ENCODE data around the gene KHDC4.

The KHDC4 gene

DNA sequence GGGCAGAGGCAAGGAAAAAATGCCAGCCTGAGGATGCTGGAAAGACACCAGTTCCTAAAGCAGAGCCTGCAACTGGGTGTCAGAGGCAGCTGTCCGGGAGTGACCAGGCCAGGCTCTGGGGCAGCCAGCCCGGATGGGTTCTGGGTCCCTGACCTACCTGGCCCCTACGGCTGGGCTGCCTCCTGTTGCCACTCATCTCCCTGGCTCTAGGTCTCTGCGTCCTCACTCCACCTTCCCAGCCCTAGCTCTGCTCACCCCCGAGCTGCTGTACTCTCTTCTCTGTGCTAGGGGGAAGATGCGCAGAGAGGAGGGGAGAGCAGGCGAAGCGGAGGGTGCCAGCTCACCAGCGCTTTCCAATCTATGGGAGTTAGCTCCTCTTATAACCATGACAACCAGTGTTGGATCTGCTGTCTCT is 35.2 kb upstream of the KHDC4 start:
- no peak for DNase-seq (ENCODE audit: low spot score)

DNA sequence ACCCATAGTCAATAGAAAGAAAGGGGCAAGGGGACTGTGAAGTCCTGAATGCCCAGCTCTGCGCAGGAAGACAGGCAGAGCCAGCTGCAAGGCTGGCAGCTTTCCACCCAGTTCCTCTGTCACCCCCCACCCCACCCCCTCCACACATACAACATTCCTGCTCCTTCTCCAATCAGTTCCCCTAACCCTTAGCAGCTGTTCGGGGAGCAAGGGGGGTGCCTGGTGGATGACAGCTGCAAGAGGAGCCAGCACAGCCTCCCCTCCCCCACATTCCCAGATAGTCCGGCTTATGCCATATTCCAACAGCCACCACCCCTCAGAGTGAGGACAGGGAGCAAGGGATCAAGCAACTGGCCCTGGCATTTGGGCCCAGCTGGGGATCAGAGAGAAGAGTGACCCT is 34.5 kb upstream of the KHDC4 start:
- DNase-seq (ENCODE audit: low spot score) = peak; percentile 93

DNA sequence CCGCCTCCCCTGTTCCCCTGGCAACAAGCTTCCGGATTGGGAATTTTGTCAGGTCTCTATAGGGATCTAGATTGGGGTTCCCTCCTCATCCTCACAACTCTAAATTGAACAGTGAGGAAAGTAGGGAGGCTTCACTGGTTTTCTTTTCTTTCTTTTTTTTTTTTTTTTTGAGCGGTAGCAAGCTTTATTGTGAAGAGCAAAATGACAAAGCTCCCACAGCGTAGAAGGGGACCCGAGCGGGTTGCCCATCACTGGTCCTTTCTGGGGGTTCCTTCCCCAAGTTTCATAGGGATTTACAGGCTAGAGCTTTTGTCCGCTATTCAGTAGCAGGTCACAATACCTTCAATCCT is 33.8 kb upstream of the KHDC4 start:
- DNase-seq (ENCODE audit: low spot score) = no peak

DNA sequence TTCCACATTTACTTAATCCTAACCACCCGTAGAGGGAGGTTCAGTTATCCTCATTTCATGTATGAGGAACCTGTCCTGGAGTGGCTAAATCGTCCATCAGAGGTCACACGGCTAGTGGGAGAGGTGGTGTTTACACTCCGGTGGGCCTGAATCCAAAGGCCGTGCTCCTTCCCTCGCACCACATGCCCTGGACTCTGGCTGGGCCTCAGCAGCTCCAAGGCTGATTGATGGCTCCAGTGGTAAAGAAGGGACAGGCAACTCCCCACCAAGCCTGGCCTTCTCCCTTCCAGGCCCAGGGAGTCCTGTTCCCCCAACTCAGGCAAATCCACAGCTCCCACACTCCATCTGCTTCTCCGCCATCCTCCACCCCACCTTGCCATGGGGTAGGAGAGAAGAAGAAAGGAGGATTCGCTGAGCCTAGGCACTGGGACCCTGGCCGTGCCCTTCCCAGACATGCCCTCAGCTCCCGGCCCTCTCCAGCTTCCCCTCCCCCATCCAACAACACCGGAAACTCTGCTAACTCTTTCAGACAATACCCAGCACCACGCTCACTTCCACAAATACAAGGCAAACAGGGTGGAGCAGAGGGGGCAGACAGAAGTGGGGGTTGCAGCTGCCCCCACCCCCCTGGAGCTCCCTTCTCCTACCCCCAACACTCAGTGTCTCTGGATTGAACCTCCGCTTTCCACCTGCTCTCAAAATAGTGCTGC is 33.3 kb upstream of the KHDC4 start:
- DNase-seq (ENCODE audit: low spot score) = no peak

DNA sequence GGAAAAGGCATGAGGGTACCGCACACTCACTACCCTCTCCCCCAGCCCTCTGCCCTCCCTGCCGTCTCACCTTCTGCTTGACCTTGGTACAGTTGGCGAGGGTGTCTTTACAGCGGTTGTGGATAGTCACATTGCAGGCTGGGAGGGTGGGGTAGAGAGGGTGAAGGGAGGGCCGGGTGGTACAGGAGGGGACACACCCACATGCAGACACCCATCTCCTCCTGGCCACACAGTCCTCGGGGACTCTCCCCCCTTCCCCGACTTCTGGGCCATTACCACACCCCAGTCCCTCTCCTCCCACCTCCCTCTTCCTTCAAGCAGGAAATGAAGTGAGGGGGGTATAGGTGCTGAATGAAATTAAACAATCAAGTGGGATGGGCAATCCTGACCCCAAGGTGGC is 32.5 kb upstream of the KHDC4 start:
- DNase-seq (ENCODE audit: low spot score) = no peak

DNA sequence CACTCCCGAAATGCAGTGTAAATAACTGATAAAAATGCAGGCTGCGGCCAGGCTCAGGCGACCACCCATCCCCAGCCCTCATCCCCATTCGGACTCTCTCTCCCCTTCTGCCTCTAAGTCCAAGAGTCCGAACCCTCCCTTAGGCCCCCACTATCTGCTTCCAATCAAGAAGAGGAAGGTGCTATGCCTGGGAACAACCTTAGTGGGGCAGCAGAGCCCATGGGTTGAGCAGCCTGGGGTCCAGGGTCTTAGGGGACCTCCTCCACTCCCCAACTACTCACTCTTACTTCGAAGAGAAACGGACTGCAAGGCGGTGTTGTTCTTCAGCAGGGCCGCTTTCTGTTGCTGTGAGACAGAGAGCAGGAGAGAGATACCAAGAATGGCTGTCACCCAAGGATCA is 31.9 kb upstream of the KHDC4 start:
- no peak for DNase-seq (ENCODE audit: low spot score)

DNA sequence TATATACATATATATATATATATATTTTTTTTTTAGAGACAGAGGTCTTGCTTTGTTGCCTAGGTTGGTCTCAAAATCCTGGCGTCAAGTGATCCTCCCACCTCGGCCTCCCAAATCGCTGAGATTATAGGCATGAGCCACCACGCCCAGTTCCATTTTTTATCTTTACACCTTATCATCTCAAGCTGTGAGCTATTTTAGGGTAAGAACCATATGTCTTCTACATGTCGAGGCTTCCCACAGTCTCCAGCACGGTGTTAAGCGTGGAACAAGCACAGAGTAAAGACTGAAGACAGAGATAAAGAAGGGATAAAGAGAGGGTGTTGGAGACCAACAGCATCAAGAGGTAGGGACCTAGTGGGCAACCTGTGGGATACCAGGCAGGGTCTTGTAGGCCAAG is 30.0 kb upstream of the KHDC4 start:
- DNase-seq (ENCODE audit: low spot score) = no peak

DNA sequence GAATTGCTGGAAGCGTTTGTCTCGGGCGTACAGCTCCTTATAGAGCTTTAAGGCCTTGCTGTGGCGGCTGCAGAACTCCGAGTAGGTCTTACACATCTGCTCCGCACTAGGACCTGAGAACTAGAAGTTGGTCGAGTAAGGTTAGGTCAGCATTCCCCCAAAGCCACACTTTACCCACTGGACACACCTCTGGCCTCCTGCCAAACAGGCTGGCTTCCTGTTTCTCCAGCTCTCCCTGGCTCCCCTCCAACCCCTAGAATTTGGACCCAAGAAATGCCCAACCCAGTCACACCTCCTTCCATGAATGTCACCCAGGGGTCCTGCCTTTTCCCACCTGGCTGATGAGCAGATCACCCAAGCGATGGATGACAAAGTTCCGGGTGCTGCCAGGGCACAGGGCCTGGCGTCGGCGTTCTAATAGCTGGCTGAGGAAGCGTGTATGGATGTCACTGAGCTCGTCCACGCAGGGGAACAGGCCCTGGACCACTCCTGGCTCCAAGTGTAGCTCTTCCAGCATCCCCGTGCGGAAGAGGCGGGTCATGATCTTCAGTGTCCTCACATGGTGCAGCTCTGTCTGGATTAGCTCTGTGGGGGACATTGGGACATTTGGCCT is 28.5 kb upstream of the KHDC4 start:
- no peak for DNase-seq (ENCODE audit: low spot score)

DNA sequence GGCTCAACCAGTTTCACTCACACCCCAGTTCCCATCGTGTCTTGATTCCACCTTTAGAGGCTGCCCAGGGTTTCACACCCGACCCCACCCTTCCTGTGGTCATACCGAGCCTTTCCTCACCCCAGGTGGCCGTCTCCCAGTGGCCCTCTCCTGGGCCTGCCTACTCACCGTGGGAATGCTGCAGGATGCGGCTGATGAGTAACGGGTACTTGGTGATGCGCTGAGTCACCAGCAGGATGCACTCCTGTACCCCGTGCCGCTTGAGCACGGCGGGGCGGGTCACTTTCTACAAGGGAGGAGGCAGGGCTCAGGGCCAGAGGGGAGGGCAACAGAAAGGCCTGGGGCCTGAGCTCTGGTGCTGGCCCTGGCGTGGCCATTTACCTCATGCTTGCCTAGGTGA is 27.7 kb upstream of the KHDC4 start:
- no peak for DNase-seq (ENCODE audit: low spot score)

DNA sequence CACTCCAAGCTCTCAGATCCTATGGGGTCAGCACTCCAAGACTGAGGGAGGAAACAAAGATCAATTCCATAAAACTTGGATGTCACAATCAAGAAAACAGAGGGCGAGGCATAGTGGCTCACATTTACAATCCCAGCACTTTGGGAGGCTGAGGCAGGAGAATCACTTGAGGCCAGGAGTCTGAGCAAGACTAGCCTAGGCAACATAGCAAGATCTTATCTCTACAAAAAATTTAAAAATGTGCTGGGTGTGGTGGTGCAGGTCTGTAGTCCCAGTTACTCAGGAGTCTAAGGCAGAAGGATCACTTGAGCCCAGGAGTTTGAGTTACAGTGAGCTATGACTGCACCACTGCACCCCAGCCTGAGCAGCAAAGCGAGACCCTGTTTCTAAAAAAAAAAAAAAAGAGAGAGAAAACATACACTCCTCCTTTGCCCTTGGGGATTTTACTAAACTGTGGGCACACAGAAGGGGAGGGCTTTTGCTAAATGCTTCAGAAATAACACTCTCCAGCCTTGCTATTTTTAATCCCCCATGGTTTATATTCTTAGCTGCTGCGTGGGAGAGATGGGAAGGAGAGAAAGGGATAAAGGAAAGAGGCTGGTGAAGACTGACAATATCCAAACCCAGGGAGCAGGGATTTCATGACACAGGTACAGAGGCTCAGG is 26.0 kb upstream of the KHDC4 start:
- DNase-seq (ENCODE audit: low spot score) = no peak

DNA sequence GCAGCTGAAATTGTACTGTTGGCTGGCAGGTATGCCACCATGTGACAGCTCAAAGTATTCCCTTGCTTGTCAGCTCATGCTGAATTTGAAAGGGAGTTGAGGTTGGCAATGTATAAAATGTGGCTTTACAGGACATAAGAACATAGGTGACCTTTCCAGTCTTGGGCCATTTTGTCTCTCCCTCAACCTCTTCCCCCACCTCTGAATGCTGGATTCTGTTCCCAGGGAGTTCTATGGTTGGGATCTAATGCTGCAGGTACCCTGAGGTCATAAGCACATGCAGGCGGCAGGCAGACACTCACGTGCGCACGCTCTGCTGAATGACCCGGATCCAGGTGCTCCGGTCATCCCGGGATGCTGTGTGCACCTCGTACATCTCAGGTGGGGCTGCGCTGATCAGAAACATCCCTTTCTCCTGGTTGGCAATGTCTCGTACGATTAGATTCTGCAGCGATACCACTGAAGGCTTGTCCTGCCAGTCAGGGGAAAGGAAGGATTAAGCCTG is 23.2 kb upstream of the KHDC4 start:
- DNase-seq (ENCODE audit: low spot score) = no peak

DNA sequence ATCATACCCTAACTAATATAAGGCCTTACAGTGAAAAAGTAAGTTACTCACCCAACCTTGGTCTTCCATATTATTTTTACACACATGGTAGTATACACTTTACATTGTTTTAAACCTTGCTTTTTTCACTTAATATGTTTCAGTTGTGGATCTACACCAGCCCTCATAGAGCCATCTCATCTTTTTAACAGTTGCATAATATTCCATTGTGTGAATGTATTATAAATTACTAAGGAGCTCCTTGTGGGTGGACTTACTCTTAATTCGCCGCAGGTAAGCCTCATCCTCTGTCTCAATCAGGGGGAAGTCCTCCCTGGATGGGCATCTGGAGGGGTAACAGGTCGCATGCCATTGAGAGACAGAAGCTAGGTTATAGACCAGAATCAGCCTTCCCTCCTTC is 20.4 kb upstream of the KHDC4 start:
- no peak for DNase-seq (ENCODE audit: low spot score)

DNA sequence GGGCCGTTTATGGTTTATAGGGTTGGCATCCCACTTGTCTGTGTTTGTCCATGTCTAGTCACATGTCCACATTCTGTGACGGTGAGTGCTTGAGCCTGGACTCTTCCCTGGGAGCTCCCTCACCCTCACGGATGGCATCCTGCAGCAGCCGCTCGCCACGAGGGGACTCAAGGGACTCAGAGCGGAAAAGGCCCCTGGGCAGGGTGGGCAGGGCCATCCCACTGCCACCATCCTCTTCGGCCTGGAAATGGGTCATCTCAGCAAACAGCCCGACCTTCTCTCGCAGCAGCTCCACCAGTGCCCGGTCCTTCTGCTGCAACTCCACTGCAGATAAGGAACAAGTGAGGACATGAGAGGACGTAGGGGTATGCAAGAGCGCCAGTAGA is 18.3 kb upstream of the KHDC4 start:
- no peak for DNase-seq (ENCODE audit: low spot score)

DNA sequence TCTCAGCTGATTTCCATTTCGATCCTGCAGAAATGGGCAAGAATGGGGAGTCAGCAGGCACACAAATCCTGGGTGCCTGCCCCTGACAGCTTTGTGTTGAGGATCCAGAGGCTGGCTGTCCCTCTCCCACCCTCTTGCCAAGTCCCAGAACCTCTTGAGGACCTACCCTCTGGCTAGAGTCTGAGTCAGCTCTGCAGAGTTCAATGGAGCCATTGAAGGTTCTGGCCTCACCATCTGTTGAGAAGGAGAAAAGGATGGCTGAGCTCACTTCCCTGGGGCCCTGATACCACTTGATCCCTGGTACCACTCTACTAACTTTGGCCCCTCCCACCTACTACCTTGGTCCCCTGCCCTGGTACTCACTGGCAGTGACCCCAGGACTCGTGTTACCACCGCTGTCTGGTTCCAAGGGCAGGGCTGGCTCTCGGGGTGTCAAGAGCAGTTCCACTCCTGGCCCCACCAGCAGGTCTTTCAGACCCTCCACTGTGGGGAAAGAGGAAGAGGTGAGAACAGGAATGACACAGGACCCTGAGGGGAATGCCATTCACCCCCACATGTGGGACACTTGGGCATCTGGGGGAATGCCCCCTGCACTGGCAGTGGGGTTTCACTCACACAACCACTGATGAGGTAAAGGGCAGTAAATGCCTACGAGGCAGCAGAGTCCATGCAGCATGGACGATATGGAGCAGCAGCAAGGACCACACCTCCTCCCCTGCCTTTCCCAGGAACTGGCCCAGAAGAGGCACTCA is 17.7 kb upstream of the KHDC4 start:
- DNase-seq (ENCODE audit: low spot score) = no peak

DNA sequence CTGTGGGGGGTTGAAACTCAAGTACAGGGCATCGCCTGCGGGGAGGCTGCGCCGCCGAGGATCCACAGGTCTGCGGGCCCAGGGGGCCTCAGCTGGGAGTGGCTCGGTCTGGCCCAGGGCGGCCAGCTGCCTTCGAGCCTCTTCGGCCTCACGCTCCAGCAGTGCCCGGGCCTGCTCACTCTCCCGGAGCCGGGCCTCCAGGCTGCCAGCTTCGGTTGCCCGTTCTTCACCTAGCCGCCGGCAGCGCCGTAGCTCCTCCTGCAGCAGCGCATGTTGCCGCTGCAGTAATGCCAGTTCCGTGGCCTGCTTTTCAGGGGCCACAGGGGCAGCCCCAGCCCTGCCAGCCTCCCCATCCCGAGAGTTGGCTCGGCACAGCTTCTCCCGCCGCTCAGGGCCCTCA is 16.6 kb upstream of the KHDC4 start:
- no peak for DNase-seq (ENCODE audit: low spot score)

DNA sequence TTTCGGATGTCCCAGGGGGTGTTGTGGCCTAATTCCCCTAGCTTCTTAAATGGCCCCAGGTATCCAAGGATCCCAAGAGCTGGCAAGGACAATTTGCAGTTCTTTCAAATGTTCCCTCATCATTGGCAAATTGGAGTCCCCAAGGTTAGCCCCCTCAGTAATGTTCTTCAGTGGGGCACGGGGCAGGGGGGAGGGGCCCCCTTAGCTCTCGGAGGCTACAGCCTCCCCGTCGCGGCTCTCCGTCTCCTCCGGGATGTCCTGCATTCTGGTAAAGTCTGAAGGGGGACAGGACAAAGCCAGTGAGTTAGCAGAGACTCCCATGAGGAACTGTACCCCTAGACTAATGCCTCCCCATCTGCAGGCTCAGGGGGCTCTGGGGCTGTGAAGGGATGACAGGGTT is 13.5 kb upstream of the KHDC4 start:
- DNase-seq (ENCODE audit: low spot score) = no peak

DNA sequence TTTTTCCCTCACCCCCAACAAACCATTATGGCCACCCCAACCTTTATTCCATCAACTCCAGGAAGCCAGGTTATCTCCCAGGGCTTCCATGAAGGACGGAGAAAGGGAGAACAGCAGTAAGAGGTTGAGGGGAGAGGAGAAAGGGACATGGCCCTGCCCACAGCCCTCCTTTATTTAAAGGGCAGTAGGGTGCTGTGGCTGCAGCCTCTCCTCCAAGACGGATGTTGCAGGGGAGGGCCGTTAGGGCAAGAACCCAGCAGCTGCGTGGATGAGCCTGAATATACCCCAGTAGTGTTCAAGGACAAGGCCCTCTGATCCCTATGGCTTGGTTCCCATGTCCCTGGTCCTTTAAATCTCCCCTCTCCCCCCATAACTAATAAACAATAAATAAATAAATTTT is 13.1 kb upstream of the KHDC4 start:
- DNase-seq (ENCODE audit: low spot score) = no peak

DNA sequence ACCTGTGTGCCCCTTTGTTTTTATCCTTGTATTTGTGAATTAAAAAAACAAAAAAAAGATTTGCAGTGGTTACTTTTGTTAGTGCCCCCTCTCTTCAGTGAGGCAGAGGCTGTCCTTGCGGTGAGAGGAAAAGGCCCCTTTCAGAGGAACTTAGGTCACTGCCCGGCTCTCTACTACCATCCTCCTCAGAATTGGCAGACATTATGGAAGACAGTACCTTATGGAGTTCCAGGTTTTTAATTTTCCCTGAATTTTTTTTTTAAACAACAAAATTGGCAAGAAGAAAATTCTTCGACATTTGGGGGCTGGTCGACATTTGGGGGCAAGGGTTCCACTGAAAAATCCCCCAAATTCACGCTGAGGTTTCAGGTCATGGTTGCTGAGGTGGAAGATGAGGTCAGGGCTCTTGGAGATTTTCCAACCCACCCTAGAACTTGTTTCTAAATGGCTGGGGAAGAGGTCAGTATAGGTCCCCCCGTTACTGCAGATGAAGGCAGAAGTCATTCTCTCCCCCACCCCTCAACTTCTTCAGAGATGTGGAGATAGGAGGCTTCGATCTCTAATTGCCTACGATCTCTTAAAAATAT is 12.5 kb upstream of the KHDC4 start:
- no peak for DNase-seq (ENCODE audit: low spot score)

DNA sequence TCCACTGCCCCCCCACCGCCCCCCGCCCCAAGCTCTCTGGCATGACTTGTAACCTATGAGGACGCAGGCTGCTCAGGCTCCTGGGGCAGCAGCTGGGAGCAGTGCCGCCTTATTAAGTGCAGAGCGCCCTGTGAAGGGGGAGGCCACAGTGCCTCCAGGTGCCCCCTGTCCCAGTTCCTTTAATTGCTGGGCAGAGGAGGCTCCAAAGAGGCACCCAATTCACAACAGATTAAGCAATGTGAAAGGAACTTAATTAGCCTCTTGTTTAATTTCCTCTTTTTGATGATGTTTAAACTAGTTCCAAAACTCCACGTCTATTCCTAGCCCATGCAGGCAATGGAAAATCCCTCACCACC is 10.2 kb upstream of the KHDC4 start:
- DNase-seq (ENCODE audit: low spot score) = no peak

DNA sequence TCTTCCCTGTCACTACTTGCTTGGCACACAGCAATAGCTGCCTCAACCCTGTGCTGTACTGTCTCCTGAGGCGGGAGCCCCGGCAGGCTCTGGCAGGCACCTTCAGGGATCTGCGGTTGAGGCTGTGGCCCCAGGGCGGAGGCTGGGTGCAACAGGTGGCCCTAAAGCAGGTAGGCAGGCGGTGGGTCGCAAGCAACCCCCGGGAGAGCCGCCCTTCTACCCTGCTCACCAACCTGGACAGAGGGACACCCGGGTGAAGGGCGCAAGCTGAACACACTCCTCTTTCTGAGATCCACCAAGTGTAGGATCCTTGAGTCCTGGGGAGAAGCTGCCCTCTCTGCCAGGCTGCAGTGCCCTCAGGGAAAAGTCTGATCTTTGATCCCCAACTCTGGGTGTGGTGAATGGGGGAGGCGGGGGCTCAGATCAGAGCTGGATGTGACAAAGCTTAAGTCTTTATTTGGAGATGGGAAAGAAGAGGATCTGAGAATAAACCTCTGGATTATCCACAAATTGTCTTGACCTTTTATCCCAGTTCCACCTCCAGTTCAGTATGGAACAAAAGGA is 8.4 kb upstream of the KHDC4 start:
- no peak for DNase-seq (ENCODE audit: low spot score)

DNA sequence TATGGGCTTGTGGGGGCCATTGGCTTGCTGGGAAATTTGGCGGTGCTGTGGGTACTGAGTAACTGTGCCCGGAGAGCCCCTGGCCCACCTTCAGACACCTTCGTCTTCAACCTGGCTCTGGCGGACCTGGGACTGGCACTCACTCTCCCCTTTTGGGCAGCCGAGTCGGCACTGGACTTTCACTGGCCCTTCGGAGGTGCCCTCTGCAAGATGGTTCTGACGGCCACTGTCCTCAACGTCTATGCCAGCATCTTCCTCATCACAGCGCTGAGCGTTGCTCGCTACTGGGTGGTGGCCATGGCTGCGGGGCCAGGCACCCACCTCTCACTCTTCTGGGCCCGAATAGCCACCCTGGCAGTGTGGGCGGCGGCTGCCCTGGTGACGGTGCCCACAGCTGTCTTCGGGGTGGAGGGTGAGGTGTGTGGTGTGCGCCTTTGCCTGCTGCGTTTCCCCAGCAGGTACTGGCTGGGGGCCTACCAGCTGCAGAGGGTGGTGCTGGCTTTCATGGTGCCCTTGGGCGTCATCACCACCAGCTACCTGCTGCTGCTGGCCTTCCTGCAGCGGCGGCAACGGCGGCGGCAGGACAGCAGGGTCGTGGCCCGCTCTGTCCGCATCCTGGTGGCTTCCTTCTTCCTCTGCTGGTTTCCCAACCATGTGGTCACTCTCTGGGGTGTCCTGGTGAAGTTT is 7.8 kb upstream of the KHDC4 start:
- DNase-seq (ENCODE audit: low spot score) = no peak

Measured in pons (tissue), 1 donor.